ENCODE data around the gene CYGB. TPM values are rescaled to one million over a fixed set of nuclear protein-coding genes. Genes with fewer than 3 reads are reported as not detected.
"Not testable (repeated sequence)": the region's sequence is repeated elsewhere in the genome, so short reads cannot be mapped to it uniquely, and the experiment has no call there.

The CYGB gene
- total RNA-seq, 1 donor from 2014 or later = 30.2 TPM

DNA sequence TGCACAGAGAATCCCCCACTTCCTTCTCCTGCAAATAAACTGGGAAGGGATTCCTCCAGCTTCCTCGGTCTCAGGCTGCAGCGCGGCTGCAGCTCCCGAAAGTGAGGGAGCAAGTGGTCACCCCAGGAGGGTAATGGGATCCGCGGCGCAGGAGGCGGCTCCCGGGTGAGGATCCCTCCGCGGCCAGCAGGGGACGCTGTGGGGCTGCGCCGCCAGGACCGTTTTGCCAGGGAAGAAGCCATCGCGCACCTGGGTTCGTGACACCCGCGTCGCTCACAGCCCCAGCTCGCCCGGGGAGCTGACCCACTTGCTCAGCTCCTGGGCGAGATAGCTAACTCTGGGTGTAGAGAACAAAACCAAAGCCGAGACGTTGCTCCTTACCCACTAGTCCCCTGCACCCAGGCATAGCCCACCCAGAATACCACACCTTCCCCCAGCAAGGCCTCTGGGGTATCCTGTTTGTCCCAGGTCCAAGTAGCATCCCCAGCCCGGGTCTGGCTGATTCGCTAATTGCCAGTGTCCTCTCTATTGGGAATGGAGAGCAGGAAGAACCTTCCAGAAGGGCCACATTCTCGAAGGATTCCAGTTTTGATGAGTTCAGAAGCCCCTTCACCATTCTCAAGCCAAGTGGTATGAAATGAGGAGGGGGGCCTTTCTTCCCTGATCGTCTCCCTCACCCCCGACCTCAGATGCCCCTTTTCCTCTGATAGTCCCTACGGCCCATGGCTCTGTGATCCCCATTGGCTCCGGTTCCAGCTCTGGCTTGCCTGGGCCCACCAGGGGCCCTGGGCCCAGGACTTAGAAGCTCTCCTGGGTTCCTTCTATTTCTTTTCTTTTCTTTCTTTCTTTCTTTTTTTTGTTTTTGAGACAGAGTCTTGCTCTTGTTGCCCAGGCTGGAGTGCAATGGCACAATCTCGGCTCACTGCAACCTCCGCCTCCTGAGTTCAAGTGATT lies 14.1 kb downstream of the CYGB start:
- Histone ChIP-seq H3K9me3 (no peaks in the 10 kb centered on the region), H3K36me3 (no peaks in the 10 kb centered on the region), H3K27me3 (ENCODE audit: low read depth) (peaks cover 7% of the 10 kb centered on the region), H3K4me3 (no peak overlapping the region), H3K4me1 (peaks cover 42% of the 10 kb centered on the region), H3K27ac (no peak overlapping the region)
- ATAC-seq = peak; percentile 84 to 86
- DNase-seq = peak; percentile 86
- TF ChIP-seq CTCF (IDR thresholded peaks at IDR 0.05) = peak; percentile 100
- intact Hi-C loops (cut with DNase I) = no loop called here

DNA sequence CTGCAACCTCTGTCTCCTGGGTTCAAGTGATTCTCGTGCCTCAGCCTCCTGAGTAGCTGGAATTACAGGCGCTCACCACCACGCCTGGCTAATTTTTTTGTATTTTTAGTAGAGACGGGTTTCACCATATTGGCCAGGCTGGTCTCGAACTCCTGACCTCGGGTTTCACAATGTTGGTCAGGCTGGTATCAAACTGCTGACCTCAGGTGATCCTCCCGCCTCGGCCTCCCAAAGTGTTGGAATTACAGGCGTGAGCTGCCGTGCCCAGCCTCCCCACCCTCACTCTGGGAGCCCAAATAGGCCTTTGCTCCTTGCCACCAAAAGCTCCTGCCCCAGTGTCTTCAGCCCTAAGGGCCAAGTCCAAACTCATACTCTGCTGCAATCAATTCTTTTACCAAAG lies 15.8 kb downstream of the CYGB start:
- H3K9me3 ChIP-seq; intact Hi-C loops (cut with DNase I); H3K36me3 ChIP-seq; H3K4me3 ChIP-seq; ATAC-seq; H3K27me3 ChIP-seq (ENCODE audit: low read depth); H3K27ac ChIP-seq; DNase-seq: not testable (repeated sequence)
- peaks cover 28% of the 10 kb centered on the region for H3K4me1 ChIP-seq

DNA sequence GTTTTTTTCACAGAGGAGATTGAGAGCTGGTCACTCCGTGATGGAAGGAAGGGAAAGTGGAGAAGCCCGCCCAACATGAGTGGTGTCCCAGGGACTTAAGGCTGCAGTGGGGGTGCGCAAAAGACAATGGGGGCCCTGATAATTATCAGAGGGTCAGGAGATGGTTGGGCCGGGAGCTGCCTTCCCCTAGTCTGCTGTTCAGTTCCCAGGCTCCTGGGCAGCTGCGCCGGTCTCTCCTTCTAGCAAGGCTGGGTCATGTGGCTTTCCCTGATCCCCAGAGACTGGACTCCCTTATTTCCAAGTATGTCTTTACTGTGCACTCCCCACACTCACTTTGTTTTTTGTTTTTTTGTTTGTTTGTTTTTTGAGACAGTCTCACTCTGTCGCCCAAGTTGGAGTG lies 16.2 kb downstream of the CYGB start:
- DNase-seq = no peak
- no peak overlapping the region for H3K4me3 ChIP-seq
- no peak for ATAC-seq
- no peaks in the 10 kb centered on the region for H3K9me3 ChIP-seq
- intact Hi-C loops (cut with DNase I) = no loop called here
- TF ChIP-seq CTCF (IDR thresholded peaks at IDR 0.05) = no peak
- peaks cover 7% of the 10 kb centered on the region for H3K27me3 ChIP-seq (ENCODE audit: low read depth)
- no peak overlapping the region for H3K27ac ChIP-seq
- H3K36me3 ChIP-seq = no peaks in the 10 kb centered on the region
- peaks cover 31% of the 10 kb centered on the region for H3K4me1 ChIP-seq

DNA sequence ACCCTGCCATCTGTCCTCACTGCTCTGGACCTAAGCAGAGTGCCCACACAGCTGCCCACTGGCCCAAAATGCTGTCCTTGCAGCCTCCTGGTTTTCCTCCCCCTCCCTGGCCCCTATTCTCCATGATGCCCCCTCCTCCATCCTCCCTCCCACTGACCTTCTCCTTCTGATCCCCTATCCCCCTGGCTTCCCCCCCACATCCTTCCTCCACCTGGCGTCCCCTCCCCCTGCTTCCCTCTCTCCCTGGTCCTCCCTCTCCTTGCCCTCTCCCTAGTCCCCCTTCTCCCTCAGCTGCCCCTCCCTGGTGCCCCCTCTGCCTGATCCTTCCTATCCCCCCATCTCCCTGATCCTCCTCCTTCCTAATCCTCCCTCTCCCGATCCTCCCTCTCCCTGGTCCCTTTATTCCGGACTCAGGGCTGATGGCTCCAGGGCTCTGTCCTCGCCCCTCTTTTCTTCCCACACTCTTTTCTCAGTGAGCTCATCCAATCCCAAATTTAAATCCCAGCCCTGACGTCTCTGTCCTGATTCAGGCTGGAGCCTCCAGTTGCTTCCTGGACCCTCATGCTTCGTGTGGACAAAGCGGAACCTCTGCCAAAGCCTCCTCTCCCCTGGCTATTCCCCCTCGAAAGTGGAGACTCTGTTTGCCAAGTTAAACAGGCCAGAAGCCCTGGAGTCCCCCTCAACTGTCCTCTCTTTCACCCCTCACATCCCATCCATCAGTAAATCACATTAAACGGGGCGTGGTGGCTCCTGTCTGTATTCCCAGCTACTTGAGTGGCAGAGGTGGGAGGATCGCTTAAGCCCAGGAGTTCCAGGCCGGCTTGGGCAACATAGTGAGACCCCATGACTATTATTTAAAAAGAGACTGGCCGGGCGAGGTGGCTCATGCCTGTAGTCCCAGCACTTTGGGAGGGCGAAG lies 18.2 kb downstream of the CYGB start:
- peaks cover 34% of the 10 kb centered on the region for H3K4me1 ChIP-seq
- no peak for TF ChIP-seq CTCF (IDR thresholded peaks at IDR 0.05)
- intact Hi-C loops (cut with DNase I) = no loop called here
- no peaks in the 10 kb centered on the region for H3K36me3 ChIP-seq
- no peaks in the 10 kb centered on the region for H3K9me3 ChIP-seq
- H3K4me3 ChIP-seq = no peak overlapping the region
- H3K27ac ChIP-seq = no peak overlapping the region
- peaks cover 7% of the 10 kb centered on the region for H3K27me3 ChIP-seq (ENCODE audit: low read depth)
- ATAC-seq (no peak), DNase-seq (no peak)

DNA sequence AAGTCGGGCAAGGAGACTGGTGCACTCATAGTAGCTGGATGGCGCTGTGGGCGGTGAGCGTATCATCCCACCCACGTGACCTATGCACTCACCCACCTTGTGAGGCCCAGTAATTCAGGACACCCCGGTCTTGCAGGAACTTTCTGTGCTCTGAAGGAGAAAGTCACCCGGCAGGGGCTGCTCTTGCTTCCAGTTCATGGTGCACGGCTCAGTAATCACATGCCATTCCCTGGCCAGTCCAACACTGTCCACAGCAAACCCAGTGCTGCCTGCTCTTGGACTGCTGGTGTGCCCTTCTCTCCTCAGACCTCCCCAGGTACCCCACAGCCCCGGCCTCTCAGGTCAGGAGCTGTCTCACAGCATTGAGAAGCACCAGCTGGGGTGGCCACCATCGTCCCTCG lies 19.9 kb downstream of the CYGB start:
- no peak for ATAC-seq
- no peak overlapping the region for H3K27ac ChIP-seq

More for the DNA sequence above, 19.9 kb downstream of the CYGB start:
- Histone ChIP-seq H3K4me3 (no peak overlapping the region), H3K27me3 (ENCODE audit: low read depth) (peaks cover 5% of the 10 kb centered on the region), H3K4me1 (peaks cover 20% of the 10 kb centered on the region), H3K9me3 (no peaks in the 10 kb centered on the region), H3K36me3 (no peaks in the 10 kb centered on the region)
- no peak for DNase-seq
- no peak for TF ChIP-seq CTCF (IDR thresholded peaks at IDR 0.05)
- intact Hi-C loops (cut with DNase I) = no loop called here
